ENCODE results near the gene ZGLP1.

Gene ZGLP1

DNA sequence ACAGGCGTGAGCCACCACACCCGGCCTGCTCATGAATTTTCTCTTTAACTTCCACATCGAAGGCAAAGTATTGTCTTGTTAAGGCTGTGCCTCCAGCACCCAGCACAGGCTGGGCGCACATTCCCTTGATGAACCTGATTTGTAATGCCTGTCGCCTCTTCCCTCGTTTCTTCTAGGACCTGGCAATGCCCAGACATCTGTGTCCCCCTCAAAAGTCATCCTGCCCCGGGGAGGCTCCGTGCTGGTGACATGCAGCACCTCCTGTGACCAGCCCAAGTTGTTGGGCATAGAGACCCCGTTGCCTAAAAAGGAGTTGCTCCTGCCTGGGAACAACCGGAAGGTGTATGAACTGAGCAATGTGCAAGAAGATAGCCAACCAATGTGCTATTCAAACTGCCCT lies 35.0 kb downstream of the ZGLP1 start:
- TF ChIP-seq RAD21 (IDR thresholded peaks at IDR 0.05; ENCODE audit: low read depth) (no peak), EP300 (IDR thresholded peaks at IDR 0.05; ENCODE audit: borderline replicate concordance) (no peak), TEAD4 (IDR thresholded peaks at IDR 0.05) (no peak), CEBPB (IDR thresholded peaks at IDR 0.05) (no peak), CREB1 (IDR thresholded peaks at IDR 0.05; ENCODE audit: low read depth) (no peak), YY1 (IDR thresholded peaks at IDR 0.05; ENCODE audit: low read depth) (no peak), TCF12 (IDR thresholded peaks at IDR 0.05; ENCODE audit: low read depth) (no peak)

GRCh38 chr19:10271543-10272086 lies 38.0 kb downstream of the ZGLP1 start:
- TF ChIP-seq NFIC (IDR thresholded peaks at IDR 0.05) (peak; percentile 74), USF1 (IDR thresholded peaks at IDR 0.05) (no peak)

- no peak for TF ChIP-seq YY1 (IDR thresholded peaks at IDR 0.05; ENCODE audit: low read depth)
- no peak for TF ChIP-seq TEAD4 (IDR thresholded peaks at IDR 0.05)
- TF ChIP-seq, protein P1, sequence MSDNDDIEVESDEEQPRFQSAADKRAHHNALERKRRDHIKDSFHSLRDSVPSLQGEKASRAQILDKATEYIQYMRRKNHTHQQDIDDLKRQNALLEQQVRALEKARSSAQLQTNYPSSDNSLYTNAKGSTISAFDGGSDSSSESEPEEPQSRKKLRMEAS (IDR thresholded peaks at IDR 0.05) = peak; percentile 86
These were observed 38.8 kb downstream of the ZGLP1 start, which contains the start of gene ICAM1 for GRCh38 chr19:10270616-10271394. Gene ICAM1 (plus strand): TSS chr19:10271120. CDS start chr19:10271160, 40 bp downstream.

- TF ChIP-seq FOXM1 (IDR thresholded peaks at IDR 0.05; ENCODE audit: borderline replicate concordance, low read depth) (no peak), TEAD4 (IDR thresholded peaks at IDR 0.05) (no peak), TCF12 (IDR thresholded peaks at IDR 0.05; ENCODE audit: low read depth) (no peak), EP300 (IDR thresholded peaks at IDR 0.05; ENCODE audit: borderline replicate concordance) (no peak), NFIC (IDR thresholded peaks at IDR 0.05) (no peak), USF1 (IDR thresholded peaks at IDR 0.05) (no peak), EGR1 (IDR thresholded peaks at IDR 0.05) (no peak), CEBPB (IDR thresholded peaks at IDR 0.05) (no peak), RAD21 (IDR thresholded peaks at IDR 0.05; ENCODE audit: low read depth) (no peak)
These were observed 39.4 kb downstream of the ZGLP1 start for GRCh38 chr19:10270180-10270615.

- TF ChIP-seq CEBPB (IDR thresholded peaks at IDR 0.05) = no peak
- TF ChIP-seq REST (IDR thresholded peaks at IDR 0.05; ENCODE audit: low read depth) = no peak
- no peak for TF ChIP-seq YY1 (IDR thresholded peaks at IDR 0.05; ENCODE audit: low read depth)
- TF ChIP-seq TAF1 (IDR thresholded peaks at IDR 0.05; ENCODE audit: low read depth) = no peak
- TF ChIP-seq RAD21 (IDR thresholded peaks at IDR 0.05; ENCODE audit: low read depth) = peak; percentile 95
- TF ChIP-seq USF1 (IDR thresholded peaks at IDR 0.05) = no peak
- no peak for TF ChIP-seq TCF12 (IDR thresholded peaks at IDR 0.05; ENCODE audit: low read depth)
- no peak for TF ChIP-seq CREB1 (IDR thresholded peaks at IDR 0.05; ENCODE audit: low read depth)
- no peak for TF ChIP-seq EP300 (IDR thresholded peaks at IDR 0.05; ENCODE audit: borderline replicate concordance)
- TF ChIP-seq ZBTB7A (IDR thresholded peaks at IDR 0.05; ENCODE audit: low read depth) = peak; percentile 77
- TF ChIP-seq TEAD4 (IDR thresholded peaks at IDR 0.05) = no peak
- TF ChIP-seq EGR1 (IDR thresholded peaks at IDR 0.05) = no peak
- TF ChIP-seq, protein P1 (IDR thresholded peaks at IDR 0.05) = peak; percentile 19; the same call in 1 of the 2 replicates
- peak; percentile 72 for TF ChIP-seq NFIC (IDR thresholded peaks at IDR 0.05)
- TF ChIP-seq FOXM1 (IDR thresholded peaks at IDR 0.05; ENCODE audit: borderline replicate concordance, low read depth) = no peak
These were observed 40.1 kb downstream of the ZGLP1 start for GRCh38 chr19:10269333-10270179.

DNA sequence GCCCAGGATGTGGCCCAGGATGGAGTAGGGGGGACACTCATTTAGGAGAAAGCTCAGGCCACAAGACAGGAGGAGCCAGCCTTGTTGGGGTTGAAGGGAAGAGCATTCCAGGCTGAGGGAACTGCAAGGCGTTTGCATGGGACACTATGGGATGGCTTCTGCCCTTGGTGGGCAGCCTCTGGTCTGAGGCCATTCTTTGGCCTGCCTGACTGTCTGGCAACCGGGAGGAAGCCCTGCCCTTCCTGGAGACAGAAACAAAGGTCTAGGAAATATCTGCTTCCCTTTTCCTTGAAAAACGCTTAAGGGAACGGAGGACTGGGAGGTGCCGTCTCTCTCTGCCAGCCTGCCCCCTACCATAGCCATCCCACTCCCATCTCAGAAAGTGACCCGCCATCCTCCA lies 41.5 kb downstream of the ZGLP1 start:
- no peak for TF ChIP-seq NFIC (IDR thresholded peaks at IDR 0.05)
- TF ChIP-seq USF1 (IDR thresholded peaks at IDR 0.05) = no peak
- TF ChIP-seq CREB1 (IDR thresholded peaks at IDR 0.05; ENCODE audit: low read depth) = no peak
- TF ChIP-seq ZBTB7A (IDR thresholded peaks at IDR 0.05; ENCODE audit: low read depth) = no peak
- TF ChIP-seq YY1 (IDR thresholded peaks at IDR 0.05; ENCODE audit: low read depth) = no peak
- no peak for TF ChIP-seq CEBPB (IDR thresholded peaks at IDR 0.05)
- TF ChIP-seq EGR1 (IDR thresholded peaks at IDR 0.05) = no peak
- TF ChIP-seq TCF12 (IDR thresholded peaks at IDR 0.05; ENCODE audit: low read depth) = no peak
- TF ChIP-seq RAD21 (IDR thresholded peaks at IDR 0.05; ENCODE audit: low read depth) = no peak
- no peak for TF ChIP-seq EP300 (IDR thresholded peaks at IDR 0.05; ENCODE audit: borderline replicate concordance)
- TF ChIP-seq TAF1 (IDR thresholded peaks at IDR 0.05; ENCODE audit: low read depth) = no peak
- TF ChIP-seq TEAD4 (IDR thresholded peaks at IDR 0.05) = no peak
- TF ChIP-seq FOXM1 (IDR thresholded peaks at IDR 0.05; ENCODE audit: borderline replicate concordance, low read depth) = no peak
- TF ChIP-seq, protein P1 (IDR thresholded peaks at IDR 0.05) = no peak
